A673 (cell line): Measurements from ENCODE around the gene SYNGR2. TPM values are rescaled to one million over a fixed set of nuclear protein-coding genes. Genes with fewer than 3 reads are reported as not detected.
"Not testable (repeated sequence)": the region's sequence is repeated elsewhere in the genome, so short reads cannot be mapped to it uniquely, and the experiment has no call there.

Experiments used
- BruUV-seq: library from RNA; stranded (reverse); fragments of 400-500 nt; replicated peaks from 2 replicates; lab custom pipeline; 2021; lab: Mats Ljungman, UMichigan
- CTCF ChIA-PET: fragments of 300-600 bp; sonication (Branson Sonifier 250); formaldehyde crosslinking; loops from one replicate; lab custom pipeline; 2022; ENCODE audit warnings: antibody characterized with exemption; lab: Charles Lee
- POLR2A ChIA-PET: fragments of 300-600 bp; sonication (Branson Sonifier 250); formaldehyde crosslinking; loops from one replicate; lab custom pipeline; 2022; ENCODE audit warnings: antibody characterized with exemption; ENCODE audit not compliant: low non-redundant PET; lab: Charles Lee
- DNase-seq: peaks from one replicate; pipeline ENCODE4 v3.0.0-alpha.2; 2015; ENCODE audit warnings: low spot score
- H3K27ac ChIP-seq: fragments of 200-600 bp; sonication (generic); 2 replicates; pipeline ENCODE4 v1.5.1; 2016; ENCODE audit warnings: mixed run types, low read depth, mild to moderate bottlenecking, mixed read lengths, antibody characterized with exemption, low read length; ENCODE audit not compliant: poor library complexity, severe bottlenecking
- H3K27me3 ChIP-seq: fragments of 200-600 bp; sonication (generic); replicated peaks from 2 replicates; pipeline ENCODE4 v1.6.1; 2017; ENCODE audit warnings: mixed run types, low read depth, mild to moderate bottlenecking, mixed read lengths, antibody characterized with exemption, low read length; ENCODE audit not compliant: insufficient read depth, poor library complexity
- H3K36me3 ChIP-seq: fragments of 200-600 bp; sonication (generic); 2 replicates; pipeline ENCODE4 v1.6.1; 2016; ENCODE audit warnings: mixed run types, mild to moderate bottlenecking, mixed read lengths, antibody characterized with exemption, low read length; ENCODE audit not compliant: insufficient read depth, poor library complexity, severe bottlenecking
- H3K4me1 ChIP-seq: fragments of 200-600 bp; sonication (generic); 2 replicates; pipeline ENCODE4 v1.6.1; 2017; ENCODE audit warnings: mixed run types, mild to moderate bottlenecking, mixed read lengths, antibody characterized with exemption, low read length; ENCODE audit not compliant: insufficient read depth, poor library complexity, severe bottlenecking
- H3K4me3 ChIP-seq: fragments of 200-600 bp; sonication (generic); 2 replicates; pipeline ENCODE4 v1.5.1; 2016; ENCODE audit warnings: low read depth, mixed run types, mild to moderate bottlenecking, mixed read lengths, low read length; ENCODE audit not compliant: poor library complexity, severe bottlenecking
- H3K9me3 ChIP-seq: fragments of 200-600 bp; sonication (generic); 2 replicates; pipeline ENCODE4 v1.6.1; 2016; ENCODE audit warnings: mixed run types, low read depth, mild to moderate bottlenecking, mixed read lengths, antibody characterized with exemption, low read length; ENCODE audit not compliant: poor library complexity, severe bottlenecking
- CTCF ChIP-seq: fragments of 300-800, 200-600 bp; sonication (generic); conservative IDR thresholded peaks from 2 replicates; pipeline ENCODE4 v1.5.1; 2017; ENCODE audit warnings: low read depth, mild to moderate bottlenecking, antibody characterized with exemption, low read length, moderate library complexity, mixed read lengths
- EZH2 ChIP-seq: fragments of 200-600 bp; sonication (generic); IDR thresholded peaks from 2 replicates; pipeline ENCODE4 v1.6.1; 2017; ENCODE audit warnings: borderline replicate concordance, low read depth, mild to moderate bottlenecking, mixed read lengths, antibody characterized with exemption, low read length; ENCODE audit not compliant: poor library complexity, severe bottlenecking
- intact Hi-C: fragments of 100-400 bp; cut with micrococcal nuclease; formaldehyde crosslinking; loops from one replicate; pipeline ENCODE4 v1.10.0; 2022; ENCODE audit not compliant: unreplicated experiment
- total RNA-seq: library from RNA; stranded (reverse); gene quantifications from 2 replicates; pipeline ENCODE4 v1.2.3, GENCODE V29; 2021

Gene SYNGR2
- total RNA-seq, 1 experiment from 2014 or later, result 55.3 TPM

GRCh38 chr17:78166416-78166815 is 2.0 kb upstream of the SYNGR2 start:
- Histone ChIP-seq H3K4me3 (no peak overlapping the region), H3K27me3 (no peaks in the 10 kb centered on the region), H3K9me3 (no peaks in the 10 kb centered on the region), H3K27ac (no peak overlapping the region), H3K36me3 (no peaks in the 10 kb centered on the region), H3K4me1 (peaks cover 3% of the 10 kb centered on the region)
- ChIA-PET CTCF (interaction anchor here (0.7 kb wide), 1 partner anchor 1106 kb away, joined by 4 read pairs; no protein-coding TSS in a partner anchor), POLR2A (interaction anchor here (0.7 kb wide), 1 partner anchor 47 kb away, joined by 7 read pairs; no protein-coding TSS in a partner anchor)
- DNase-seq, result no peak
- TF ChIP-seq EZH2, result no peak
- TF ChIP-seq CTCF, result no peak
- intact Hi-C loops, result loop anchor here (5.0 kb wide), 1 partner anchor 39 kb away; the partner anchor contains the start of gene TMC6
- no TSS peak for BruUV-seq

- peak overlapping the region; percentile 85 for H3K4me3 ChIP-seq
- H3K27ac ChIP-seq, result peak overlapping the region; percentile 60
- peak; percentile 70 for DNase-seq
- CTCF ChIA-PET, result no interaction called here
- peaks cover 11% of the 10 kb centered on the region for H3K4me1 ChIP-seq
- H3K36me3 ChIP-seq, result peaks cover 5% of the 10 kb centered on the region
- intact Hi-C loops, result loop anchor here (5.0 kb wide), 1 partner anchor 42 kb away; the partner anchor contains the start of gene TMC6
- no peak for TF ChIP-seq CTCF
- no peaks in the 10 kb centered on the region for H3K9me3 ChIP-seq
- POLR2A ChIA-PET, result no interaction called here
- no peaks in the 10 kb centered on the region for H3K27me3 ChIP-seq
- BruUV-seq, result no TSS peak
Observed at GRCh38 chr17:78168903-78169793, 767 bp downstream of the SYNGR2 start.

GRCh38 chr17:78170692-78171590 is 2.6 kb downstream of the SYNGR2 start:
- POLR2A ChIA-PET, result no interaction called here
- no peaks in the 10 kb centered on the region for H3K27me3 ChIP-seq
- CTCF ChIA-PET, result no interaction called here
- peaks cover 14% of the 10 kb centered on the region for H3K36me3 ChIP-seq
- no peak for DNase-seq
- no peaks in the 10 kb centered on the region for H3K9me3 ChIP-seq
- no peak overlapping the region for H3K27ac ChIP-seq
- H3K4me1 ChIP-seq, result peaks cover 11% of the 10 kb centered on the region
- no TSS peak for BruUV-seq
- intact Hi-C loops, result no loop called here
- TF ChIP-seq EZH2 (no peak), CTCF (no peak)
- no peak overlapping the region for H3K4me3 ChIP-seq

GRCh38 chr17:78171591-78172248 is 3.3 kb downstream of the SYNGR2 start:
- intact Hi-C loops, H3K27ac ChIP-seq: not testable (repeated sequence)

More at GRCh38 chr17:78171591-78172248, 3.3 kb downstream of the SYNGR2 start:
- BruUV-seq, result TSS peak; percentile 17
- POLR2A ChIA-PET, result interaction anchor here (0.6 kb wide), 1 partner anchor 15 kb away, joined by 3 read pairs; the partner anchor contains the start of genes AFMID and TK1
- DNase-seq, H3K4me3 ChIP-seq, H3K27me3 ChIP-seq, H3K9me3 ChIP-seq, CTCF ChIA-PET: not testable (repeated sequence)
- Histone ChIP-seq H3K36me3 (peaks cover 20% of the 10 kb centered on the region), H3K4me1 (peaks cover 11% of the 10 kb centered on the region)
